GM19023 (cell line): ENCODE measurements around the gene NECAB3.

ENCODE experiments used
- ATAC-seq: cut with Tn5 transposase; IDR thresholded peaks from one replicate; pipeline ENCODE4 v1.9.1; 2021; ENCODE audit warnings: mild to moderate bottlenecking, moderate library complexity; ENCODE audit not compliant: unreplicated experiment

The NECAB3 gene

GRCh38 chr20:33627577-33628216, 46.5 kb downstream of the NECAB3 start:
- ATAC-seq: no peak

- no peak for ATAC-seq
Measured at GRCh38 chr20:33626190-33626589, 48.0 kb downstream of the NECAB3 start.

- ATAC-seq: no peak
Measured at GRCh38 chr20:33624399-33624798, 49.8 kb downstream of the NECAB3 start.

- no peak for ATAC-seq
Measured at GRCh38 chr20:33622705-33623365, 51.4 kb downstream of the NECAB3 start.

GRCh38 chr20:33621717-33622400, 52.4 kb downstream of the NECAB3 start:
- ATAC-seq: no peak

- ATAC-seq: no peak
Measured at GRCh38 chr20:33612001-33612400, 62.2 kb downstream of the NECAB3 start.

GRCh38 chr20:33611106-33611505, 63.1 kb downstream of the NECAB3 start:
- no peak for ATAC-seq

- ATAC-seq: no peak
Measured at GRCh38 chr20:33609504-33609903, 64.7 kb downstream of the NECAB3 start.
